ENCODE results near the gene THEM5.

Gene THEM5

GRCh38 chr1:151819976-151820623 is 33.4 kb downstream of the THEM5 start:
- no peak for DNase-seq (ENCODE audit: low read depth, low spot score)

- no peak for DNase-seq (ENCODE audit: low read depth, low spot score)
These were observed 34.2 kb downstream of the THEM5 start for GRCh38 chr1:151819227-151819835.

GRCh38 chr1:151817353-151817730 is 36.2 kb downstream of the THEM5 start:
- DNase-seq (ENCODE audit: low read depth, low spot score) = no peak

- DNase-seq (ENCODE audit: low read depth, low spot score) = no peak
These were observed 36.8 kb downstream of the THEM5 start for GRCh38 chr1:151816548-151817352.

GRCh38 chr1:151815716-151816327 is 37.7 kb downstream of the THEM5 start:
- no peak for DNase-seq (ENCODE audit: low read depth, low spot score)

GRCh38 chr1:151814971-151815545 is 38.5 kb downstream of the THEM5 start:
- no peak for DNase-seq (ENCODE audit: low read depth, low spot score)

- no peak for DNase-seq (ENCODE audit: low read depth, low spot score)
These were observed 39.1 kb downstream of the THEM5 start for GRCh38 chr1:151814426-151814825.

- no peak for DNase-seq (ENCODE audit: low read depth, low spot score)
These were observed 40.1 kb downstream of the THEM5 start for GRCh38 chr1:151813271-151813977.

GRCh38 chr1:151811181-151811580 is 42.3 kb downstream of the THEM5 start:
- no peak for DNase-seq (ENCODE audit: low read depth, low spot score)

GRCh38 chr1:151809985-151810556 is 43.4 kb downstream of the THEM5 start:
- no peak for DNase-seq (ENCODE audit: low read depth, low spot score)

GRCh38 chr1:151809290-151809984 is 44.1 kb downstream of the THEM5 start:
- DNase-seq (ENCODE audit: low read depth, low spot score) = no peak

- no peak for DNase-seq (ENCODE audit: low read depth, low spot score)
These were observed 45.7 kb downstream of the THEM5 start for GRCh38 chr1:151807766-151808165.

- no peak for DNase-seq (ENCODE audit: low read depth, low spot score)
These were observed 46.4 kb downstream of the THEM5 start for GRCh38 chr1:151807131-151807530.

GRCh38 chr1:151806170-151806569 is 47.3 kb downstream of the THEM5 start:
- DNase-seq (ENCODE audit: low read depth, low spot score) = no peak

- DNase-seq (ENCODE audit: low read depth, low spot score) = no peak
These were observed 48.3 kb downstream of the THEM5 start, which contains the start of gene LINGO4 for GRCh38 chr1:151805066-151805820. Gene LINGO4, minus strand, starts transcription at chr1:151805419. Its CDS starts 2,715 bp downstream, at chr1:151802704.

- no peak for DNase-seq (ENCODE audit: low read depth, low spot score)
These were observed 49.6 kb downstream of the THEM5 start for GRCh38 chr1:151803915-151804314.

- no peak for DNase-seq (ENCODE audit: low read depth, low spot score)
These were observed 50.3 kb downstream of the THEM5 start for GRCh38 chr1:151803164-151803563.

- DNase-seq (ENCODE audit: low read depth, low spot score) = no peak
These were observed 51.1 kb downstream of the THEM5 start for GRCh38 chr1:151802372-151802771.

GRCh38 chr1:151801846-151802245 is 51.7 kb downstream of the THEM5 start:
- no peak for DNase-seq (ENCODE audit: low read depth, low spot score)
